Measurements from ENCODE around the gene VIPR1.

DNA sequence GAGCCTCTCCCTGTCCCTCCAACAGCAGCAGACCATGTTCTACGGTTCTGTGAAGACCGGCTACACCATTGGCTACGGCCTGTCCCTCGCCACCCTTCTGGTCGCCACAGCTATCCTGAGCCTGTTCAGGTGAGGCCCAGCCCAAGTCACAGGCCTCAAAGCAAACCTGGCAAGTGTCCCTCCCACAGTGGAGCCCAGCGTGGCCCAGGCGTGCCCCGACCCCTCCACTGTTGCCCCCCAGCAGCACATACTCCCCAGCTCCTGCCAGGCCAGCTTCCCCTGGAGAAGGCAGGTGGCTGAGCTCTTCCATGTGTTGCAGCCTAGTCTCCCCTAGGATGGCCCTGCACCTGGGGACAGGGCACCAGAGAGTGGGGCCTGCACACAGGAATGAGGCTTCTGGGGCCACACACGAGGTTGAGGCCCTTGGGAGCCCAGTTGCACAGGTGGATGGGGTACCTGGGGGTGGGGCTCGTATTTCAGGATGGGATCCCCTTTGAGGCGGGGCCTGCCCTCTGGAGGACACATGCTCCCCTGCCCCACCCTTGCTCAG, 25.0 kb downstream of the VIPR1 start:
- TF ChIP-seq, protein P1, sequence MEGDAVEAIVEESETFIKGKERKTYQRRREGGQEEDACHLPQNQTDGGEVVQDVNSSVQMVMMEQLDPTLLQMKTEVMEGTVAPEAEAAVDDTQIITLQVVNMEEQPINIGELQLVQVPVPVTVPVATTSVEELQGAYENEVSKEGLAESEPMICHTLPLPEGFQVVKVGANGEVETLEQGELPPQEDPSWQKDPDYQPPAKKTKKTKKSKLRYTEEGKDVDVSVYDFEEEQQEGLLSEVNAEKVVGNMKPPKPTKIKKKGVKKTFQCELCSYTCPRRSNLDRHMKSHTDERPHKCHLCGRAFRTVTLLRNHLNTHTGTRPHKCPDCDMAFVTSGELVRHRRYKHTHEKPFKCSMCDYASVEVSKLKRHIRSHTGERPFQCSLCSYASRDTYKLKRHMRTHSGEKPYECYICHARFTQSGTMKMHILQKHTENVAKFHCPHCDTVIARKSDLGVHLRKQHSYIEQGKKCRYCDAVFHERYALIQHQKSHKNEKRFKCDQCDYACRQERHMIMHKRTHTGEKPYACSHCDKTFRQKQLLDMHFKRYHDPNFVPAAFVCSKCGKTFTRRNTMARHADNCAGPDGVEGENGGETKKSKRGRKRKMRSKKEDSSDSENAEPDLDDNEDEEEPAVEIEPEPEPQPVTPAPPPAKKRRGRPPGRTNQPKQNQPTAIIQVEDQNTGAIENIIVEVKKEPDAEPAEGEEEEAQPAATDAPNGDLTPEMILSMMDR (IDR thresholded peaks at IDR 0.05; ENCODE audit: insufficient read depth, low read length), result no peak
- no peak for TF ChIP-seq POLR2AphosphoS5 (IDR thresholded peaks at IDR 0.05; ENCODE audit: low read depth)
- no peak for TF ChIP-seq SPI1 (IDR thresholded peaks at IDR 0.05; ENCODE audit: borderline replicate concordance, low read depth)
- no peak for TF ChIP-seq GABPA (IDR thresholded peaks at IDR 0.05; ENCODE audit: low read depth)
- TF ChIP-seq, protein P2, sequence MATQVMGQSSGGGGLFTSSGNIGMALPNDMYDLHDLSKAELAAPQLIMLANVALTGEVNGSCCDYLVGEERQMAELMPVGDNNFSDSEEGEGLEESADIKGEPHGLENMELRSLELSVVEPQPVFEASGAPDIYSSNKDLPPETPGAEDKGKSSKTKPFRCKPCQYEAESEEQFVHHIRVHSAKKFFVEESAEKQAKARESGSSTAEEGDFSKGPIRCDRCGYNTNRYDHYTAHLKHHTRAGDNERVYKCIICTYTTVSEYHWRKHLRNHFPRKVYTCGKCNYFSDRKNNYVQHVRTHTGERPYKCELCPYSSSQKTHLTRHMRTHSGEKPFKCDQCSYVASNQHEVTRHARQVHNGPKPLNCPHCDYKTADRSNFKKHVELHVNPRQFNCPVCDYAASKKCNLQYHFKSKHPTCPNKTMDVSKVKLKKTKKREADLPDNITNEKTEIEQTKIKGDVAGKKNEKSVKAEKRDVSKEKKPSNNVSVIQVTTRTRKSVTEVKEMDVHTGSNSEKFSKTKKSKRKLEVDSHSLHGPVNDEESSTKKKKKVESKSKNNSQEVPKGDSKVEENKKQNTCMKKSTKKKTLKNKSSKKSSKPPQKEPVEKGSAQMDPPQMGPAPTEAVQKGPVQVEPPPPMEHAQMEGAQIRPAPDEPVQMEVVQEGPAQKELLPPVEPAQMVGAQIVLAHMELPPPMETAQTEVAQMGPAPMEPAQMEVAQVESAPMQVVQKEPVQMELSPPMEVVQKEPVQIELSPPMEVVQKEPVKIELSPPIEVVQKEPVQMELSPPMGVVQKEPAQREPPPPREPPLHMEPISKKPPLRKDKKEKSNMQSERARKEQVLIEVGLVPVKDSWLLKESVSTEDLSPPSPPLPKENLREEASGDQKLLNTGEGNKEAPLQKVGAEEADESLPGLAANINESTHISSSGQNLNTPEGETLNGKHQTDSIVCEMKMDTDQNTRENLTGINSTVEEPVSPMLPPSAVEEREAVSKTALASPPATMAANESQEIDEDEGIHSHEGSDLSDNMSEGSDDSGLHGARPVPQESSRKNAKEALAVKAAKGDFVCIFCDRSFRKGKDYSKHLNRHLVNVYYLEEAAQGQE (IDR thresholded peaks at IDR 0.05; ENCODE audit: insufficient replicate concordance, low read depth), result no peak
